ENCODE data around the gene LPA.
A peak's percentile ranks its signal among the peaks of the same experiment; 100 is the strongest.

Gene LPA

DNA sequence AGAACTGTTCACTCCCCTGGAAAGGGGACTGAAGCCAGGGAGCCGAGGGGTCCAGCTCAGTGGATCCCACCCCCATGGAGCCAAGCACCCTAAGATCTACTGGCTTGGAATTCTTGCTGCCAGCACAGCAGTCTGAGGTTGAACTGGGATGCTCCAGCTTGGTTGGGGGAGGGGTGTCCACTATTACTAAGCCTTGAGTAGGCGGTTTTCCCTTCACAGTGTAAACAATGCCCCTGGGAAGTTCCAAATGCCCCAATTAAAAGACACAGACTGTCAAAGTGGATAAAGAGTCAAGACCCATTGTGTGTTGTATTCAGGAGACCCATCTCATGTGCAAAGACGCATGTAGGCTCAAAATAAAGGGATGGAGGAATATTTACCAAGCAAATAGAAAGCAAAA lies 150.2 kb downstream of the LPA start:
- peak; percentile 58 for DNase-seq (ENCODE audit: low read depth, low spot score)

DNA sequence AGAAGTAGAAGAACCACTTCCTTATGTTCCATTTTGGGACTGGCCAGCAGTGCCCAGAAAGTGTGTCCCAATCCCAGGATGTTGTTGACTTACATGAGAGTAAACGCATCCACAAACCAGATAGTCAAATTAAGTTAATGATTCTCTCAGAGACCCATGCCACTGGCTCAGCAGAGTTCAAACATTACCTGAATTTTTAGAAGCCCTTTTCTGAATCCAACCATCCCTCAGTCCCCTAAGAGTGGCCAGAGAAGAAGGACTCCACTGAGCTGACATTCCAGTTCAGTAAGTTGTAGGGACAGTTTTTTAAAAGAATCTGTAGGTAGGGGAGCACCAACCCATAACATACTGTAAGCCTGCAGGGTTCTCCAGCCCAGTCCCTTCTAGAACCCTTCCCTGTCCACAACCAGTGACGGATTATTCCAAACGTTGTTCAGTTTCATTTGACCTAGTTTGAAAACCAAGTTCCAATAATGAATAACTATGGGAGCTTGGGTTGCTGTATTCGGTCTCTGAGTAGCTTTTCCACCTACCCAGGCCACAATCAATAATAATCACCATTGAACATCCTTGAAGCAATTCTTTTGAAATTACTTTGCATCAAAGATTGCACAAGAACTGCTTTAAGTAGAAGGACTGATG lies 153.0 kb downstream of the LPA start:
- DNase-seq (ENCODE audit: low read depth, low spot score), result no peak

- DNase-seq (ENCODE audit: low read depth, low spot score), result no peak
Observed at GRCh38 chr6:160510199-160510598, 153.9 kb downstream of the LPA start.

GRCh38 chr6:160509610-160510009 lies 154.5 kb downstream of the LPA start:
- DNase-seq (ENCODE audit: low read depth, low spot score), result no peak

DNA sequence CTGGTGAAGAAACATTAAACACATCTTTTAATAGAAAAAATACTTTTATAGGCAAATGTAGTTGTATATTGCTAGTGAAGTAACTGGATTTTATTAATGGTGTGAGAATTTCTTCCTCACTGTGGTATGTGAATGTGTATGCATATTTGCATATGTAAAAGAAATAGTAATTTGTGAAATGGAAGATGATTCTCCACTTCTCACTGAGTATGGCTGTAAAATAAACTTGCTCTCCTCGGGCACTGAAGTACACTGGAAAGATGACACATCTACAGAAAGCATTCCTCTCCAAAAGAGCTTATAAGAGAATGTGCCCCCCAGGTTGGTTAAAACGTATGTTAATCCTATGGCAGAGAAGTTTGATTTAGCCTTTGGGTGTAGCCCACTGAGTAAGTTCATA lies 155.5 kb downstream of the LPA start:
- no peak for DNase-seq (ENCODE audit: low read depth, low spot score)

DNA sequence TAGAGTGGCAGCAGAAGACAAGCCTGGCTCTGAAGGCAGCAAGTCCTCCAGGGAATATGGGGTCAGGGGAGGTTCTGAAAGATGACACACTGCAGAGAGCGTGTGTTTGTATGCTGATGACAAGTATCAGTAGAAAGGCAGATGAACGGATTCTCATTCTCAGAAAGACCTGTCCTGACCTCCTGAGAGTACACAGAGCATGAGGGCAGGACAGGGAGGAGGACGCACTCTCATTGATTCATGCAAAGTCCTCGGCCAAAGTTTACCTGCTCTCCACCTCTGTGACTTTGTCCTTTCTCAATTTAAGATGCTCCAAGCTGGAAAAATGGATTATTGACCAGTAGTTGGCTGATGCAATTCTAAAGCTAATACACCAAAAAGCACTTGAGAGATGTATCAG lies 156.7 kb downstream of the LPA start:
- no peak for DNase-seq (ENCODE audit: low read depth, low spot score)

DNA sequence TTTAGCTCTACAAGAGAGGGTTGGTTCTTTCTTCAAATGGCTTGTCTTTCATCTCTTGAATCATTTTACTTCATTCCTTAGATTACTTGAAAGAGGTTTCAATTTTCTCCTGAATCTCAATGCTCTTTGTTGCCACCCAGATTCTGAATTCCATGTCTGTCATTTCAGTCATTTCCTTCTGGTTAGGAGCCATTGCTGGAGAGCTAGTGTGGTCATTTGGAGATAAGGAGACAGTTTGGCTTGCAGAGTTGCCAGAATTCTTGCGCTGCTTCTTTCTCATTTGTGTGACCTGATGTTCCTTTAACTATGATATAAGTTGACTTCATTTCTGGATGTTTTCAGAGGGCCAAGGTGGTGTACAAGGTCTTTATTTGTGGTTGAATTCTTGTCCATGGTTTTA lies 158.1 kb downstream of the LPA start:
- no peak for DNase-seq (ENCODE audit: low read depth, low spot score)

DNA sequence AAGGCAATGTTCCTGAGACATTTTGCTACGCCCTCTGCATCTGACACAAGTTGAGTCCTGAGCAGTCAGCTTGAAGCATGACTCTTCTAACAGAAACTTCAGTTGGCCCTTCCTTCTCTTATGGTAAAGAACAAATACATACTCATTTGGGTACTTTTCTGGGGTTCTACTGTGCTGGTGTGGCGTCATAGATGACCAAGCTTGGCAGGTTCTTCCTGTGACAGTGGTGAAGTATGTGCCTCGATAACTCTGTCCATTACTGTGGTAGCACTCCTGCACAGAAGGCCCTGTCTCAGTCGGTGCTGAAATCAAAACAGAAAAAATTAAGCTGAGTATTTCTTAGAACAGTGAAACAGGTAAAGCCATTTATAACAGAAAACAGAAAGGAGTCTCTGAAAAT lies 163.4 kb downstream of the LPA start:
- DNase-seq (ENCODE audit: low read depth, low spot score), result no peak

- DNase-seq (ENCODE audit: low read depth, low spot score), result no peak
Observed at GRCh38 chr6:160494576-160494975, 169.5 kb downstream of the LPA start.

- DNase-seq (ENCODE audit: low read depth, low spot score), result no peak
Observed at GRCh38 chr6:160489091-160489490, 175.0 kb downstream of the LPA start.

DNA sequence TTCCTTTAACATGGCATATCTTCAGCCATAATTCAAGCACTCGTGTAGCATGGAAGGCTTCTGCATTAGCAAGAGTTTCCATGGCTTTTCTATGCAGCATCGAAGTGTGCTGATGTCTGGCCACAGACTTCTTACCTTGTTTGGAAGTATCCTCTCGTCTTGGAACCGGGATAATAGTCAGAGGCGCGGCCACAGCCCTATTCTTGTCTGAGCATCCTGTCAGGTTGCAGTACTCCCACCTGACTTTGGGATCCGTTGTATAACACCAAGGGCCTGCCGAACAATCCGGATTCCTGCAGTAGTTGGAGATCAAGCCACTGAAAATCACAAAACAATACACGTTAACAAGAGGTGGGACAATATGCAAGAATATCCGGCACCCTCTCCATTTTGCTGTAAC lies 177.0 kb downstream of the LPA start:
- no peak for DNase-seq (ENCODE audit: low read depth, low spot score)
